PC-3 (cell line): Measurements from ENCODE around the gene SMG6. TPM values are rescaled to one million over a fixed set of nuclear protein-coding genes. Genes with fewer than 3 reads are reported as not detected.

Experiments used
- ATAC-seq: fragments of 200-7000 bp; cut with Tn5 transposase; 2 replicates; pipeline ENCODE4 v1.9.1; 2020; ENCODE audit warnings: mild to moderate bottlenecking, moderate library complexity
- BruUV-seq: library from RNA; stranded (reverse); fragments of 400-500 nt; replicated peaks from 2 replicates; lab custom pipeline; 2021; lab: Mats Ljungman, UMichigan
- CTCF ChIA-PET: fragments of 300-600 bp; sonication (Branson Sonifier 250); formaldehyde crosslinking; loops from one replicate; lab custom pipeline; 2022; ENCODE audit warnings: antibody characterized with exemption; lab: Charles Lee
- POLR2A ChIA-PET: fragments of 300-600 bp; sonication (Branson Sonifier 250); formaldehyde crosslinking; loops from one replicate; lab custom pipeline; 2022; ENCODE audit warnings: antibody characterized with exemption; ENCODE audit not compliant: unreplicated experiment; lab: Charles Lee
- DNase-seq: peaks from one replicate; pipeline ENCODE4 v3.0.0-alpha.2; 2015
- H2AFZ ChIP-seq: fragments of 300-600 bp; sonication (generic); 2 replicates; pipeline ENCODE4 v1.6.0; 2016; ENCODE audit warnings: antibody characterized with exemption, low read length
- H3F3A ChIP-seq: fragments of 300-600 bp; sonication (generic); one replicate; pipeline ENCODE4 v1.6.0; 2017; ENCODE audit warnings: antibody characterized with exemption, low read length, control low read depth, mild to moderate bottlenecking; ENCODE audit not compliant: unreplicated experiment
- H3K27ac ChIP-seq: fragments of 300-600 bp; sonication (generic); 2 replicates; pipeline ENCODE4 v1.5.1; 2016; ENCODE audit warnings: mild to moderate bottlenecking, low read length
- H3K27me3 ChIP-seq: fragments of 300-600 bp; sonication (generic); 2 replicates; pipeline ENCODE4 v1.6.1; 2016; ENCODE audit warnings: low read length, mixed read lengths
- H3K36me3 ChIP-seq: fragments of 300-600 bp; sonication (generic); 2 replicates; pipeline ENCODE4 v1.6.1; 2016; ENCODE audit warnings: low read depth, mixed run types, low read length, mixed read lengths
- H3K4me1 ChIP-seq: fragments of 300-600 bp; sonication (generic); 2 replicates; pipeline ENCODE4 v1.5.1; 2016; ENCODE audit warnings: low read length; ENCODE audit not compliant: insufficient read depth
- H3K4me2 ChIP-seq: fragments of 300-600 bp; sonication (generic); 2 replicates; pipeline ENCODE4 v1.6.0; 2016; ENCODE audit warnings: low read length
- H3K4me3 ChIP-seq: fragments of 300-600 bp; sonication (generic); 2 replicates; pipeline ENCODE4 v1.5.1; 2016; ENCODE audit warnings: mild to moderate bottlenecking, low read length, mixed read lengths
- H3K79me2 ChIP-seq: fragments of 300-600 bp; sonication (generic); 2 replicates; pipeline ENCODE4 v1.6.1; 2017; ENCODE audit warnings: low read length, mixed read lengths
- H3K9ac ChIP-seq: fragments of 300-600 bp; sonication (generic); 2 replicates; pipeline ENCODE4 v1.6.0; 2016; ENCODE audit warnings: mild to moderate bottlenecking, low read length
- H3K9me2 ChIP-seq: fragments of 300-600 bp; sonication (generic); replicated peaks from 2 replicates; pipeline ENCODE4 v1.6.1; 2016; ENCODE audit warnings: mixed run types, low read length, mixed read lengths
- H3K9me3 ChIP-seq: fragments of 300-600 bp; sonication (generic); 2 replicates; pipeline ENCODE4 v1.6.1; 2016; ENCODE audit warnings: low read length, mixed read lengths
- H4K20me1 ChIP-seq: fragments of 300-600 bp; sonication (generic); 2 replicates; pipeline ENCODE4 v1.6.1; 2016; ENCODE audit warnings: low read length, mixed read lengths
- EZH2 ChIP-seq: fragments of 300-600 bp; sonication (generic); IDR thresholded peaks from one replicate; pipeline ENCODE4 v1.6.1; 2017; ENCODE audit warnings: antibody characterized with exemption, mild to moderate bottlenecking, low read length; ENCODE audit not compliant: unreplicated experiment
- EZH2phosphoT487 ChIP-seq: fragments of 300-600 bp; sonication (generic); IDR thresholded peaks from 2 replicates; pipeline ENCODE4 v1.6.1; 2018; ENCODE audit warnings: mild to moderate bottlenecking, antibody characterized with exemption, low read length, borderline replicate concordance
- intact Hi-C: fragments of 100-400 bp; cut with micrococcal nuclease; formaldehyde crosslinking; loops from 2 replicates; pipeline ENCODE4 v1.9.0; 2023
- total RNA-seq: library from RNA; depleted of rRNA; stranded (reverse); fragments of >200 nt; gene quantifications from 2 replicates; pipeline ENCODE4 v1.2.3, GENCODE V29; 2014
- TF ChIP-seq, protein P1 (sequence below): fragments of 300-600 bp; sonication (generic); conservative IDR thresholded peaks from 2 replicates; pipeline ENCODE4 v1.5.1; 2017; ENCODE audit warnings: antibody characterized with exemption, low read depth, mild to moderate bottlenecking, low read length

Gene SMG6
- total RNA-seq, 1 experiment from 2014 or later = 13.4 TPM

DNA sequence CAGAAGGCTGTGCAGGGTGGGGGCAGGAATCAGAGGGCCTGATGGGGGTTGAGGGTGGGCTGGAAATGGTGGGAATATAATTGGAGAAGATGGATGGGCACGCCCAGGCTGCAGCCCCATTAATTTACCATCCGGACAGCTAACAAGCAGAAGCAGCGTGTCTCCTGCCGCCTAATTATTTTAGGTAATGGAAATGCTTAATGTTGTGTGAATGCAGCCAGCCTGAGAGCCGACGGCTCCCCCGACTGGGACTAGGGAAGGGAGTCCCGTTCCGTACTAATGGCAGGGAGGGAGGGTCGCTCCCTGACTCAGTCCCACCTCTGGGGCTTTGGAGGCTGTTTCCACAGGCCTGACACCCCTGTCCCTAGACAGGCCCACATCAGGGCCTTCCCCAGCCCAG, 266.4 kb downstream of the SMG6 start:
- CTCF ChIA-PET = no interaction called here
- no peak overlapping the region for H3K9ac ChIP-seq
- no peak overlapping the region for H3K27ac ChIP-seq
- H3K4me2 ChIP-seq = no peak overlapping the region
- intact Hi-C loops = no loop called here
- no peaks in the 10 kb centered on the region for H4K20me1 ChIP-seq
- no peak overlapping the region for H2AFZ ChIP-seq
- POLR2A ChIA-PET = no interaction called here
- no peaks in the 10 kb centered on the region for H3K9me2 ChIP-seq
- H3K36me3 ChIP-seq = peaks cover 3% of the 10 kb centered on the region; the same call in 1 of the 2 replicates
- ATAC-seq = no peak
- H3K4me1 ChIP-seq = peaks cover 4% of the 10 kb centered on the region; the same call in 1 of the 2 replicates
- no peak overlapping the region for H3K4me3 ChIP-seq
- H3K9me3 ChIP-seq = no peaks in the 10 kb centered on the region
- no TSS peak for BruUV-seq
- no peaks in the 10 kb centered on the region for H3F3A ChIP-seq
- no peak for TF ChIP-seq EZH2
- TF ChIP-seq, protein P1, sequence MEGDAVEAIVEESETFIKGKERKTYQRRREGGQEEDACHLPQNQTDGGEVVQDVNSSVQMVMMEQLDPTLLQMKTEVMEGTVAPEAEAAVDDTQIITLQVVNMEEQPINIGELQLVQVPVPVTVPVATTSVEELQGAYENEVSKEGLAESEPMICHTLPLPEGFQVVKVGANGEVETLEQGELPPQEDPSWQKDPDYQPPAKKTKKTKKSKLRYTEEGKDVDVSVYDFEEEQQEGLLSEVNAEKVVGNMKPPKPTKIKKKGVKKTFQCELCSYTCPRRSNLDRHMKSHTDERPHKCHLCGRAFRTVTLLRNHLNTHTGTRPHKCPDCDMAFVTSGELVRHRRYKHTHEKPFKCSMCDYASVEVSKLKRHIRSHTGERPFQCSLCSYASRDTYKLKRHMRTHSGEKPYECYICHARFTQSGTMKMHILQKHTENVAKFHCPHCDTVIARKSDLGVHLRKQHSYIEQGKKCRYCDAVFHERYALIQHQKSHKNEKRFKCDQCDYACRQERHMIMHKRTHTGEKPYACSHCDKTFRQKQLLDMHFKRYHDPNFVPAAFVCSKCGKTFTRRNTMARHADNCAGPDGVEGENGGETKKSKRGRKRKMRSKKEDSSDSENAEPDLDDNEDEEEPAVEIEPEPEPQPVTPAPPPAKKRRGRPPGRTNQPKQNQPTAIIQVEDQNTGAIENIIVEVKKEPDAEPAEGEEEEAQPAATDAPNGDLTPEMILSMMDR = no peak
- TF ChIP-seq EZH2phosphoT487 = no peak
- H3K27me3 ChIP-seq = no peaks in the 10 kb centered on the region
- H3K79me2 ChIP-seq = peaks cover 6% of the 10 kb centered on the region
- DNase-seq = no peak

- TF ChIP-seq, protein P1 = no peak
- TF ChIP-seq EZH2 = no peak
- TF ChIP-seq EZH2phosphoT487 = no peak
- H3K4me2 ChIP-seq = no peak overlapping the region
- ChIA-PET CTCF (no interaction called here), POLR2A (no interaction called here)
- no peak overlapping the region for H3K27ac ChIP-seq
- H3K4me3 ChIP-seq = no peak overlapping the region
- H3K9me2 ChIP-seq = no peaks in the 10 kb centered on the region
- intact Hi-C loops = no loop called here
- no peaks in the 10 kb centered on the region for H3K27me3 ChIP-seq
- H3K79me2 ChIP-seq = peaks cover 17% of the 10 kb centered on the region
- H2AFZ ChIP-seq = no peak overlapping the region
- no peaks in the 10 kb centered on the region for H3K9me3 ChIP-seq
- H3K9ac ChIP-seq = no peak overlapping the region
- peaks cover 4% of the 10 kb centered on the region; the same call in 1 of the 2 replicates for H3K4me1 ChIP-seq
- H3F3A ChIP-seq = no peaks in the 10 kb centered on the region
- no peaks in the 10 kb centered on the region for H4K20me1 ChIP-seq
- H3K36me3 ChIP-seq = peaks cover 3% of the 10 kb centered on the region; the same call in 1 of the 2 replicates
- ATAC-seq (no peak), DNase-seq (no peak)
- BruUV-seq = no TSS peak
Observed at GRCh38 chr17:2035541-2036488, 267.8 kb downstream of the SMG6 start.
